ENCODE results near the gene PHKA2.

PHKA2 gene

GRCh38 chrX:19005909-19006308 lies 22.0 kb upstream of the PHKA2 start:
- H3K36me3 ChIP-seq (ENCODE audit: control insufficient read depth, insufficient read depth, low read length) = no peaks in the 10 kb centered on the region
- WGBS, 2 experiments = 90 to 95% methylated on average over 4 of the region's 4 CpGs

GRCh38 chrX:19003756-19004155 lies 19.8 kb upstream of the PHKA2 start:
- no peak overlapping the region for H3K4me3 ChIP-seq (ENCODE audit: insufficient read depth, low read depth, low read length)
- no peaks in the 10 kb centered on the region for H3K36me3 ChIP-seq (ENCODE audit: control insufficient read depth, insufficient read depth, low read length)
- no peaks in the 10 kb centered on the region for H3K9me3 ChIP-seq (ENCODE audit: control insufficient read depth, low read length)
- H3K27me3 ChIP-seq (ENCODE audit: control insufficient read depth, insufficient read depth, low read length, poor library complexity, severe bottlenecking) = no peaks in the 10 kb centered on the region
- 94 to 97% methylated on average over 5 of the region's 5 CpGs for WGBS, 2 experiments
- no peaks in the 10 kb centered on the region for H3K4me1 ChIP-seq (ENCODE audit: control insufficient read depth, insufficient read depth, low read length)
- no peak overlapping the region for H3K27ac ChIP-seq (ENCODE audit: insufficient read depth, low read depth, low read length, poor library complexity, severe bottlenecking)

More at GRCh38 chrX:19005909-19006308, 22.0 kb upstream of the PHKA2 start:
- no peaks in the 10 kb centered on the region for H3K4me1 ChIP-seq (ENCODE audit: control insufficient read depth, insufficient read depth, low read length)
- no peaks in the 10 kb centered on the region for H3K27me3 ChIP-seq (ENCODE audit: control insufficient read depth, insufficient read depth, low read length, poor library complexity, severe bottlenecking)
- H3K4me3 ChIP-seq (ENCODE audit: insufficient read depth, low read depth, low read length) = no peak overlapping the region
- no peaks in the 10 kb centered on the region for H3K9me3 ChIP-seq (ENCODE audit: control insufficient read depth, low read length)
- no peak overlapping the region for H3K27ac ChIP-seq (ENCODE audit: insufficient read depth, low read depth, low read length, poor library complexity, severe bottlenecking)

GRCh38 chrX:18998653-18999052 lies 14.7 kb upstream of the PHKA2 start:
- Histone ChIP-seq H3K27me3 (ENCODE audit: control insufficient read depth, insufficient read depth, low read length, poor library complexity, severe bottlenecking) (no peaks in the 10 kb centered on the region), H3K4me1 (ENCODE audit: control insufficient read depth, insufficient read depth, low read length) (no peaks in the 10 kb centered on the region), H3K36me3 (ENCODE audit: control insufficient read depth, insufficient read depth, low read length) (no peaks in the 10 kb centered on the region), H3K4me3 (ENCODE audit: insufficient read depth, low read depth, low read length) (no peak overlapping the region), H3K9me3 (ENCODE audit: control insufficient read depth, low read length) (no peaks in the 10 kb centered on the region), H3K27ac (ENCODE audit: insufficient read depth, low read depth, low read length, poor library complexity, severe bottlenecking) (no peak overlapping the region)
- 96 to 98% methylated on average over 1 of the region's 1 CpG for WGBS, 2 experiments

- Histone ChIP-seq H3K4me3 (ENCODE audit: insufficient read depth, low read depth, low read length) (no peak overlapping the region), H3K4me1 (ENCODE audit: control insufficient read depth, insufficient read depth, low read length) (no peaks in the 10 kb centered on the region), H3K9me3 (ENCODE audit: control insufficient read depth, low read length) (no peaks in the 10 kb centered on the region), H3K36me3 (ENCODE audit: control insufficient read depth, insufficient read depth, low read length) (no peaks in the 10 kb centered on the region), H3K27me3 (ENCODE audit: control insufficient read depth, insufficient read depth, low read length, poor library complexity, severe bottlenecking) (no peaks in the 10 kb centered on the region), H3K27ac (ENCODE audit: insufficient read depth, low read depth, low read length, poor library complexity, severe bottlenecking) (no peak overlapping the region)
- 4 to 5% methylated on average over 4 of the region's 4 CpGs for WGBS, 2 experiments
Observed at GRCh38 chrX:18997916-18998315, 14.0 kb upstream of the PHKA2 start.

DNA sequence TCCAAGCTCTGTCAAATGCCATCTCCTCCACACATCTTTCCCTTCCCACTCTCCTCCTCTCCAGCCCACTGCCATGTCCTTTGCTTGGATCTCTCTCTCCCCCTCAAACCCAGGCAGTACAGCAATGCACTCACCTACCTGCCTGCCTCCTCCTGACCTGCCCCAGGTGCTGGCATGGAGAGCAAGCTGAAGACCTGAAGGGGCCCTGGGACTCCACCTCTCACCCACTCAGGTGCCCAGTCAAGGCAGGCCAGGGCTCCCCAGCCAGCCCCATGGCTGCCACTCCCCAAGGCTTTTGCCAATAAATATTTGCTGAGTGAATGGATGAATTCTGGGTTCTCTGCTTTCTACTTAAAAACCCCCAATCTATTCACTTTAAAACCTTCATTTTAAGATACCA lies 12.6 kb upstream of the PHKA2 start:
- no peaks in the 10 kb centered on the region for H3K27me3 ChIP-seq (ENCODE audit: control insufficient read depth, insufficient read depth, low read length, poor library complexity, severe bottlenecking)
- H3K9me3 ChIP-seq (ENCODE audit: control insufficient read depth, low read length) = no peaks in the 10 kb centered on the region

GRCh38 chrX:18995221-18995620 lies 11.3 kb upstream of the PHKA2 start:
- no peaks in the 10 kb centered on the region for H3K27me3 ChIP-seq (ENCODE audit: control insufficient read depth, insufficient read depth, low read length, poor library complexity, severe bottlenecking)
- no peak overlapping the region for H3K4me3 ChIP-seq (ENCODE audit: insufficient read depth, low read depth, low read length)
- WGBS, 2 experiments = 81 to 90% methylated on average over 2 to 3 of the region's 3 CpGs
- no peak overlapping the region for H3K27ac ChIP-seq (ENCODE audit: insufficient read depth, low read depth, low read length, poor library complexity, severe bottlenecking)
- no peaks in the 10 kb centered on the region for H3K9me3 ChIP-seq (ENCODE audit: control insufficient read depth, low read length)
- no peaks in the 10 kb centered on the region for H3K4me1 ChIP-seq (ENCODE audit: control insufficient read depth, insufficient read depth, low read length)
- no peaks in the 10 kb centered on the region for H3K36me3 ChIP-seq (ENCODE audit: control insufficient read depth, insufficient read depth, low read length)

More for the DNA sequence above, 12.6 kb upstream of the PHKA2 start:
- no peak overlapping the region for H3K27ac ChIP-seq (ENCODE audit: insufficient read depth, low read depth, low read length, poor library complexity, severe bottlenecking)
- H3K4me3 ChIP-seq (ENCODE audit: insufficient read depth, low read depth, low read length) = no peak overlapping the region
- H3K4me1 ChIP-seq (ENCODE audit: control insufficient read depth, insufficient read depth, low read length) = no peaks in the 10 kb centered on the region
- H3K36me3 ChIP-seq (ENCODE audit: control insufficient read depth, insufficient read depth, low read length) = no peaks in the 10 kb centered on the region

GRCh38 chrX:18994713-18995112 lies 10.8 kb upstream of the PHKA2 start:
- H3K36me3 ChIP-seq (ENCODE audit: control insufficient read depth, insufficient read depth, low read length) = no peaks in the 10 kb centered on the region
- H3K9me3 ChIP-seq (ENCODE audit: control insufficient read depth, low read length) = no peaks in the 10 kb centered on the region
- H3K4me3 ChIP-seq (ENCODE audit: insufficient read depth, low read depth, low read length) = no peak overlapping the region
- no peaks in the 10 kb centered on the region for H3K27me3 ChIP-seq (ENCODE audit: control insufficient read depth, insufficient read depth, low read length, poor library complexity, severe bottlenecking)
- H3K4me1 ChIP-seq (ENCODE audit: control insufficient read depth, insufficient read depth, low read length) = no peaks in the 10 kb centered on the region
- H3K27ac ChIP-seq (ENCODE audit: insufficient read depth, low read depth, low read length, poor library complexity, severe bottlenecking) = no peak overlapping the region
- WGBS, 2 experiments = 88 to 100% methylated on average over 1 of the region's 3 CpGs

DNA sequence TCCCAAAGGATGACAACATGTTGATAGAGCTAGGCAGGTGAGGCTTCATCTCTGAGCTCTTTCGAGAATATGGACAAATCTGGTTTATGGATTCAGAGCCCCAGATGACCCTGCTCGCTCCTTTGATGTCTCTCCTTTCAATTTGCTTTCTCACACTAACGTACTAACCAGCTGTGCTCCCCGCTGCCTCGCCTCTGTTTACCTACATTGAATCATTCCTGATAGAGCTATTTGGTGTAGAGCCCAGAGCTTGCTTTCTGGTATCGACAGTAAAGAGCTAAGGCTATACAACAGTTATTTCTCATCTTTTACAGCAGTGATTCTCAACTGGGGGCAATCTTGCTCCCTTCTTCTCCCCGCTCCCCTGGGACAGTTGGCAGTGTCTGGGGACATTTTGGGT lies 8.9 kb upstream of the PHKA2 start:
- WGBS, 2 experiments = 94% methylated on average over 7 of the region's 7 CpGs
- H3K27ac ChIP-seq (ENCODE audit: insufficient read depth, low read depth, low read length, poor library complexity, severe bottlenecking) = no peak overlapping the region

DNA sequence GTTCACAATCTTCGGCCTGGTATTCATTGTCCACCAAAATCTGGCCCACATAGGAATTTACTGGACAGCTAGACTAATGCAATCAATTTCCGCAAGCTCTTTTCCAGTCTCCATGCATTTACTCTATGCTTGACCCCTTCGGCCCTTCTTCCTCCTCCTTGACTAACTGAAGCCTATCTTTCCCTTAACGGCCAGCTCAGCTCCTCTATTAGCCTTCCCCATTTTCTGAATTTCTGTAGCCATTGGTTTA lies 1.2 kb upstream of the PHKA2 start:
- Histone ChIP-seq H3K4me1 (ENCODE audit: control insufficient read depth, insufficient read depth, low read length) (no peaks in the 10 kb centered on the region), H3K9me3 (ENCODE audit: control insufficient read depth, low read length) (no peaks in the 10 kb centered on the region), H3K27me3 (ENCODE audit: control insufficient read depth, insufficient read depth, low read length, poor library complexity, severe bottlenecking) (no peaks in the 10 kb centered on the region), H3K4me3 (ENCODE audit: insufficient read depth, low read depth, low read length) (peak overlapping the region; percentile 65), H3K27ac (ENCODE audit: insufficient read depth, low read depth, low read length, poor library complexity, severe bottlenecking) (no peak overlapping the region), H3K36me3 (ENCODE audit: control insufficient read depth, insufficient read depth, low read length) (no peaks in the 10 kb centered on the region)
- 16 to 21% methylated on average over 4 of the region's 4 CpGs for WGBS, 2 experiments

More for the DNA sequence above, 8.9 kb upstream of the PHKA2 start:
- Histone ChIP-seq H3K4me3 (ENCODE audit: insufficient read depth, low read depth, low read length) (no peak overlapping the region), H3K27me3 (ENCODE audit: control insufficient read depth, insufficient read depth, low read length, poor library complexity, severe bottlenecking) (no peaks in the 10 kb centered on the region), H3K4me1 (ENCODE audit: control insufficient read depth, insufficient read depth, low read length) (no peaks in the 10 kb centered on the region), H3K36me3 (ENCODE audit: control insufficient read depth, insufficient read depth, low read length) (no peaks in the 10 kb centered on the region), H3K9me3 (ENCODE audit: control insufficient read depth, low read length) (no peaks in the 10 kb centered on the region)

- 0% methylated on average over 71 of the region's 71 CpGs for WGBS, 2 experiments
- H3K36me3 ChIP-seq (ENCODE audit: control insufficient read depth, insufficient read depth, low read length) = no peaks in the 10 kb centered on the region
Observed at GRCh38 chrX:18984381-18985185, 669 bp upstream of the PHKA2 start.

More at GRCh38 chrX:18984381-18985185, 669 bp upstream of the PHKA2 start:
- H3K4me1 ChIP-seq (ENCODE audit: control insufficient read depth, insufficient read depth, low read length) = no peaks in the 10 kb centered on the region
- no peaks in the 10 kb centered on the region for H3K27me3 ChIP-seq (ENCODE audit: control insufficient read depth, insufficient read depth, low read length, poor library complexity, severe bottlenecking)
- H3K9me3 ChIP-seq (ENCODE audit: control insufficient read depth, low read length) = no peaks in the 10 kb centered on the region
- H3K27ac ChIP-seq (ENCODE audit: insufficient read depth, low read depth, low read length, poor library complexity, severe bottlenecking) = no peak overlapping the region
- H3K4me3 ChIP-seq (ENCODE audit: insufficient read depth, low read depth, low read length) = peak overlapping the region; percentile 65

All from ectodermal cell (in vitro differentiated cells).